Large intestine (tissue), 3 donors: ENCODE data around the gene CD81. TPM values are rescaled to one million over a fixed set of nuclear protein-coding genes. Genes with fewer than 3 reads are reported as not detected.
"Not testable (repeated sequence)": the region's sequence is repeated elsewhere in the genome, so short reads cannot be mapped to it uniquely, and the experiment has no call there.

Experiments
- DNase-seq, 2 donors: peaks; one replicate each; pipeline versions ENCODE4 v3.0.0 to v3.0.0-alpha.2; 2013
- H3K27ac ChIP-seq: one replicate; pipeline ENCODE4 v1.5.1; 2013; ENCODE audit warnings: low read length
- H3K27me3 ChIP-seq: 2 replicates; pipeline ENCODE4 v1.6.1; 2013; ENCODE audit warnings: low read length; ENCODE audit not compliant: control insufficient read depth, insufficient read depth
- H3K36me3 ChIP-seq: 2 replicates; pipeline ENCODE4 v1.6.1; 2013; ENCODE audit warnings: low read length; ENCODE audit not compliant: control insufficient read depth, insufficient read depth
- H3K4me1 ChIP-seq: one replicate; pipeline ENCODE4 v1.6.1; 2013; ENCODE audit warnings: low read length; ENCODE audit not compliant: control insufficient read depth, insufficient read depth
- H3K4me3 ChIP-seq: one replicate; pipeline ENCODE4 v1.5.1; 2013; ENCODE audit warnings: low read length
- H3K9me3 ChIP-seq: one replicate; pipeline ENCODE4 v1.6.1; 2013; ENCODE audit warnings: mild to moderate bottlenecking, low read depth, low read length, moderate library complexity; ENCODE audit not compliant: control insufficient read depth
- WGBS: methylation state at CpG from one replicate; pipeline ENCODE4 v1.1.5; 2013; ENCODE audit warnings: low lambda C conversion rate; ENCODE audit not compliant: insufficient coverage; 5-methylcytosine and 5-hydroxymethylcytosine counted together
- polyA plus RNA-seq: library from polyadenylated mRNA; unstranded; fragments of 120-200 nt; gene quantifications from one replicate; pipeline ENCODE4 v1.2.1, GENCODE V29; 2013

Gene CD81
- polyA plus RNA-seq, 1 donor = 292 TPM

DNA sequence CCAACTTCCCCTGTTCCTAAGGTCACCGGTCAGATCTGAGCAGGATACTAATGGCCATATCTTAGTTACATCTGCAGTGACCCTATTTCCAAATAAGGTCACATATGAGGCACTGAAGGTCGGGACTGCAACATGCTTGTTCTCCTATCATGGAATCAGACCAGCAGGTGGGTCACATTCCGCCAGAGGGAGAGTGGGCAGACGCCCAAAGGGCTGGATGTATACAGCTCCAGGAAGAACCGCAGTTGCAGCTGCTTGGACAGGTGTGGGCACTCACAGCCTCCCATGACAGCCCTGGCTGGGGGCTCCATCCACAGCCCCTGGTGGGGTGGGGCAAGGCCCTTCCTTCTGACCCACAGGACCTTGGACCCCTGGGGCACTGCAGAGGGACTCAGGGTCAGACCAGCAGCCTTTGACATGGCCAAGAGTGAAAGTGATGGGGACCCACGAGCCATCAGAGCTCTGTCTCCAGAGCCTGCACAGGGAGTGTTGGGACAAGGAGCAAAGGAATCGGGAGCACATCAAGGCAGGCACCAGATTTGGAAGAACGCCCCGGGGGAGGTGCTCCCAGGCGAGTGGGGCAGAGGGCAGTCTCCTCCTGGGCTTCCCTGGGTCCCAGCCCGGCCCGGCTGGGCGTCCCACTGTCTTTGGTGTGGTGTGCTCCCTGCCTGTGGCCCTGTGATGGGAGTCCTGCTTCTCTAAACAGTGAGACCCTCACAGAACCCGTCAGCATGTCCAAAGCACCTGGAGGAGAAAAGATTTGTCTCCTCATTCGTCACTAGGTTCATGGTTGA is 13.3 kb upstream of the CD81 start:
- H3K4me3 ChIP-seq = no peak overlapping the region
- no peak for DNase-seq
- H3K27ac ChIP-seq = no peak overlapping the region
- H3K4me1 ChIP-seq = peaks cover 6% of the 10 kb centered on the region
- no CpG with 5 or more reads among the region's 15 CpGs for WGBS
- H3K36me3 ChIP-seq = no peaks in the 10 kb centered on the region
- H3K9me3 ChIP-seq = no peaks in the 10 kb centered on the region
- no peaks in the 10 kb centered on the region for H3K27me3 ChIP-seq

- H3K9me3 ChIP-seq, H3K4me1 ChIP-seq, H3K36me3 ChIP-seq, DNase-seq, H3K27me3 ChIP-seq, H3K4me3 ChIP-seq, H3K27ac ChIP-seq: not testable (repeated sequence)
- 80% methylated on average over 1 of the region's 12 CpGs for WGBS
These were observed 12.7 kb upstream of the CD81 start for GRCh38 chr11:2364386-2364785.

- WGBS = no CpG with 5 or more reads among the region's 16 CpGs
These were observed 11.4 kb upstream of the CD81 start for GRCh38 chr11:2365571-2366210.

DNA sequence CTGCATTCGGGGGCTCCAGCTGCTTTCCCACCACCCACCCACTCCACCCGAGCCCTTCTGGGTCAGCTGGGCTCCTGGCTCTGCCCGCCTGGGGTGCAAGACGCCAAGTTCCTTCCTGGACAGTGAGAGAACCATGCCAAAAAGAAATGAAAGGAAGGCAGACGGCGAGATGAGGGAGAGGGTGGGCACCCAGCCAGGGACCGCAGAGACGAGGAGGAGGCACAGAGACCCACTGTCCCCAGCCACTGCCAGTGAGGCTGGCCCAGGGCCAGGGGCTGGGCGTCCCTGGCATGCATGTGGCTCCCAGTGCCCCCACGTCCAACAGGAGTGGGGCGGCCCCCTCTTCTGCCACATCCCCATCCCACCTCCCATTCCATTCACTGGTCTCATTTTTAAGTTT is 10.8 kb upstream of the CD81 start:
- H3K27me3 ChIP-seq = no peaks in the 10 kb centered on the region
- no CpG with 5 or more reads among the region's 11 CpGs for WGBS

More at GRCh38 chr11:2365571-2366210, 11.4 kb upstream of the CD81 start:
- Histone ChIP-seq H3K4me1 (peaks cover 6% of the 10 kb centered on the region), H3K4me3 (no peak overlapping the region), H3K36me3 (no peaks in the 10 kb centered on the region), H3K27me3 (no peaks in the 10 kb centered on the region), H3K9me3 (no peaks in the 10 kb centered on the region), H3K27ac (no peak overlapping the region)
- DNase-seq = no peak

DNA sequence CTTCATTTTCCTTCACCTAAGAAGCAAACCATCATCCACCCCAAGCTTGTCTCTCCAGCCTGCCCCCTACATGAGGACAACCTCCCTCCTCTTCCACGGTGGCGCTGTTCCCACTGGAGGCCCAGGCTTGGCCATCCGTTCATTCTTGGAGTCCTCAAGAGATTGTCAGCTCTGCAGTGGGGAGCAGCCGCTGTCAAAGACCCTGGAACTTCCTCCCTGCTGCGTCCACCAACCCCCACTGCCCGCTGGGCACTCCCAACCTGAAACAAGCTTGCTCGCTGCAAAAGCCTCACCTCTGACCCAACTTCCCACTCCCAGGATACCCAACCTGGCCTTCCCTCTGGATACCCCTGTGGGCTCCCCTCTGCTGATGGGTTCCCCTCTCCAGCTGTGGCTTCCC is 10.4 kb upstream of the CD81 start:
- WGBS = no CpG with 5 or more reads among the region's 7 CpGs
- H3K36me3 ChIP-seq = no peaks in the 10 kb centered on the region
- no peak for DNase-seq
- H3K4me3 ChIP-seq = no peak overlapping the region
- no peaks in the 10 kb centered on the region for H3K27me3 ChIP-seq
- H3K9me3 ChIP-seq = no peaks in the 10 kb centered on the region
- peaks cover 6% of the 10 kb centered on the region for H3K4me1 ChIP-seq
- H3K27ac ChIP-seq = no peak overlapping the region

More for the DNA sequence above, 10.8 kb upstream of the CD81 start:
- H3K27ac ChIP-seq = no peak overlapping the region
- no peaks in the 10 kb centered on the region for H3K9me3 ChIP-seq
- no peak overlapping the region for H3K4me3 ChIP-seq
- peaks cover 6% of the 10 kb centered on the region for H3K4me1 ChIP-seq
- no peaks in the 10 kb centered on the region for H3K36me3 ChIP-seq
- DNase-seq = no peak

DNA sequence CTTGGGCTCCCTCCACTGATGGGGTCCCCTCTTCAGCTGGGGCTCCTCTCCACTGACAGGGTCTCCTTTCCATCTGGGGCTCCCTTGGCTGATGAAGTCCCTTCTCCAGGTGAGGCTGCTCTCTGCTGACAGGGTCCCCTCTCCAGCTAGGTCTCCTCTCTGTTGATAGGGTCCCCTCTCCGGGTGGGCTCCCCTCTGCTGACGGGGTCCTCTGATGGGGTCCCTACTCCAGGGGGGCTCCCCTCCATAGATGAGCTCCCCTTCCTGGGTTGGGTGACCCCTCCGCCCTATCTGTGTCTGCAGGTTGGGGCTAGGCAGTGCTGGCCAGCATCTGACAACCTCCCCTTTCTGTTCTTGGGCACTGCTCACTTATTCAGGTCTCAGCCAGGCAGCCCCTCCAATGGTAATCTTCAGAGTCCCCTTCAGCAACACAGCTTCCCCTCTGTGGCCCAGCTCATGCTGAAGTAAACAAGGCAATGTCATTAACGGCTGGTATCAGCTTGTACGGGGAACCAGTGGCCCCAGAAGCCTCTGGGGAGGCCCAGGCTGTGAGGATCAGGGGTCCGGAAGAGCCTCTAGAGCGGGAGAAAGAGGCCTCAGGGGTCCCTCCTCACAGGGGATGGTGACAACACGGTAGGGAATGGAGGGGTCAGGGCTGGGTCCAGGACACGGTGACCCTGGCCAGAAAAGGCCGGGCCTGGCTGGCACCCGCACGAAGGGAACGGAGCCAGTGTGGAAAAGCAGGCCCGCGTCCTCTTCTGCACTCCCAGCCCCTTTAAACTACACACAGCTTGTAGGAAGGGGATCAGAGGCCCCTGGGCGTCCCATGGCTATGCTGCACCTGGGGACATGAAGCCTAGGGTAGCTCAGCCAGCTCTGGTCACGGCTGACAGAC is 9.6 kb upstream of the CD81 start:
- DNase-seq = no peak
- Histone ChIP-seq H3K9me3 (no peaks in the 10 kb centered on the region), H3K27me3 (no peaks in the 10 kb centered on the region), H3K4me3 (no peak overlapping the region), H3K4me1 (peaks cover 6% of the 10 kb centered on the region), H3K27ac (no peak overlapping the region), H3K36me3 (no peaks in the 10 kb centered on the region)
- WGBS = no CpG with 5 or more reads among the region's 17 CpGs

- Histone ChIP-seq H3K27me3 (no peaks in the 10 kb centered on the region), H3K27ac (no peak overlapping the region), H3K4me1 (no peaks in the 10 kb centered on the region), H3K9me3 (no peaks in the 10 kb centered on the region), H3K4me3 (no peak overlapping the region), H3K36me3 (no peaks in the 10 kb centered on the region)
- no CpG with 5 or more reads among the region's 7 CpGs for WGBS
- DNase-seq = no peak
These were observed 8.8 kb upstream of the CD81 start for GRCh38 chr11:2368178-2368850.

DNA sequence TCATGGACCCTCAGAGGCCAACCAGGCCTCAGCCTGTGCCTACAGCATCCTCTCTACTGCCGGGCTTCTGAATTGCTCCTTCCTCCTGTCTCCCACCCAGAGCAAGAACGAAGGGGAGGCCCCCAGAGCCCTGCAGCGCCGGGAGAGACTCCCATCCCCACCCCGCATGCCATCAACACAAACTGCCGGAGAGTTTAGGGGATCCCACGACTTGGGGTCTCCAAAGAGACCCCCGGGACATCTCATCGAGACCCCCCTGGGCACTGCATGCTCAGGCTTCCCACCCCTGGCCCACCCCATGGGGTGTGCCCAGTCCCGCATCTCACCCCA is 8.3 kb upstream of the CD81 start:
- no peak overlapping the region for H3K27ac ChIP-seq
- DNase-seq = no peak
- no peaks in the 10 kb centered on the region for H3K9me3 ChIP-seq
- H3K36me3 ChIP-seq = no peaks in the 10 kb centered on the region
- no peaks in the 10 kb centered on the region for H3K4me1 ChIP-seq
- H3K4me3 ChIP-seq = no peak overlapping the region
- no CpG with 5 or more reads among the region's 10 CpGs for WGBS
- H3K27me3 ChIP-seq = no peaks in the 10 kb centered on the region

DNA sequence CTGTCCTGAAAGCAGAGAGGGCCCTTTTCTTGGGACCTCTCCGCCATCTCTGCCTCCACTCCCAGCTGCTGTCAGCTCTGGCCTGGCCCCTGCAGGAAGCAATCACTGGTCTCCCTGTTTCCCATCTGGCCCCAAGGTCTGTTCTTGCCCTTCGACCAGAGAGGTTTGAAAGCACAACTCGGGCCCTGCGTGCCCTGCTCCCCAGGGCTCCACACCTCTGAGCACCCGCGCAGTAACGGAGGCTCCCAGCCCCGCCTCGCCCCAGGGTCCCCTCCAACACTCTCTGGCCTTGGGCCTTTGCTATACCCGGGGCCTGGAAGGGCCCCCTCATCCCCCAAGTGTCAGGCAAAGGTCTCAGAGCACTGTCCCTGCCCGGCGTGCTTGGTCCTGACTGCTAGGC is 7.8 kb upstream of the CD81 start:
- Histone ChIP-seq H3K4me3 (no peak overlapping the region), H3K27ac (no peak overlapping the region), H3K36me3 (no peaks in the 10 kb centered on the region), H3K9me3 (no peaks in the 10 kb centered on the region), H3K4me1 (no peaks in the 10 kb centered on the region), H3K27me3 (no peaks in the 10 kb centered on the region)
- DNase-seq = no peak
- no CpG with 5 or more reads among the region's 12 CpGs for WGBS

GRCh38 chr11:2369896-2370295 is 7.2 kb upstream of the CD81 start:
- H3K27me3 ChIP-seq = no peaks in the 10 kb centered on the region
- no CpG with 5 or more reads among the region's 9 CpGs for WGBS
- H3K36me3 ChIP-seq = no peaks in the 10 kb centered on the region
- H3K4me3 ChIP-seq = no peak overlapping the region
- no peak for DNase-seq
- no peaks in the 10 kb centered on the region for H3K9me3 ChIP-seq
- H3K27ac ChIP-seq = no peak overlapping the region
- no peaks in the 10 kb centered on the region for H3K4me1 ChIP-seq
